ENCODE data around the gene CIT.

CIT gene

GRCh38 chr12:119857041-119857591, 20.0 kb downstream of the CIT start:
- DNase-seq = no peak

GRCh38 chr12:119850330-119850729, 26.8 kb downstream of the CIT start:
- no peak for DNase-seq

- no peak for DNase-seq
Measured at GRCh38 chr12:119843100-119843499, 34.0 kb downstream of the CIT start.

GRCh38 chr12:119842380-119842779, 34.7 kb downstream of the CIT start:
- DNase-seq = no peak

GRCh38 chr12:119841433-119842210, 35.5 kb downstream of the CIT start:
- no peak for DNase-seq

- DNase-seq = no peak
Measured at GRCh38 chr12:119840582-119840981, 36.5 kb downstream of the CIT start.

- DNase-seq = no peak
Measured at GRCh38 chr12:119840168-119840567, 37.0 kb downstream of the CIT start.

GRCh38 chr12:119838826-119839600, 38.1 kb downstream of the CIT start:
- DNase-seq = no peak

- no peak for DNase-seq
Measured at GRCh38 chr12:119836781-119837180, 40.3 kb downstream of the CIT start.

GRCh38 chr12:119835068-119835467, 42.1 kb downstream of the CIT start:
- no peak for DNase-seq

- no peak for DNase-seq
Measured at GRCh38 chr12:119829439-119829838, 47.7 kb downstream of the CIT start.

GRCh38 chr12:119828300-119828699, 48.8 kb downstream of the CIT start:
- DNase-seq = no peak

- no peak for DNase-seq
Measured at GRCh38 chr12:119827760-119828159, 49.4 kb downstream of the CIT start.

- no peak for DNase-seq
Measured at GRCh38 chr12:119826661-119827445, 50.3 kb downstream of the CIT start.

- DNase-seq = no peak
Measured at GRCh38 chr12:119825262-119825661, 51.9 kb downstream of the CIT start.

GRCh38 chr12:119822046-119822445, 55.1 kb downstream of the CIT start:
- no peak for DNase-seq

- DNase-seq = no peak
Measured at GRCh38 chr12:119819322-119819721, 57.8 kb downstream of the CIT start.

- no peak for DNase-seq
Measured at GRCh38 chr12:119817546-119818343, 59.4 kb downstream of the CIT start.

- DNase-seq = no peak
Measured at GRCh38 chr12:119809023-119809422, 68.1 kb downstream of the CIT start.

- no peak for DNase-seq
Measured at GRCh38 chr12:119808441-119808840, 68.7 kb downstream of the CIT start.

- no peak for DNase-seq
Measured at GRCh38 chr12:119807380-119807779, 69.7 kb downstream of the CIT start.

- DNase-seq = peak; percentile 68
Measured at GRCh38 chr12:119804011-119804641, 73.0 kb downstream of the CIT start.

Measured in kidney glomerular epithelial cell (primary cell).